Body of pancreas (tissue), 4 donors: ENCODE measurements around the gene ATP11A. TPM values are rescaled to one million over a fixed set of nuclear protein-coding genes. Genes with fewer than 3 reads are reported as not detected.

ENCODE experiments used
- ATAC-seq: fragments of 150-250 bp; one replicate; pipeline ENCODE4 v1.9.1; 2016
- DNase-seq, 4 donors: peaks; one replicate each; pipeline ENCODE4 v3.0.0-alpha.2; 2019
- H3K27ac ChIP-seq, 4 donors: fragments of 200-600 bp; sonication (generic); 1 replicate in 3 of 4; 2 replicates in 1 of 4; pipeline versions ENCODE4 v1.5.1 to v1.6.1; 2016 to 2019; ENCODE audit warnings: mild to moderate bottlenecking in 1 of 4, mixed read lengths in 1 of 4, moderate library complexity in 1 of 4
- H3K27me3 ChIP-seq, 2 donors: fragments of 200-600 bp; sonication (generic); one replicate each; pipeline ENCODE4 v1.6.0; 2016; ENCODE audit warnings: mild to moderate bottlenecking in 1 of 2
- H3K36me3 ChIP-seq, 2 donors: fragments of 200-600 bp; sonication (generic); replicated peaks in 1 of 2; 2 replicates each; pipeline ENCODE4 v1.5.1; 2016; ENCODE audit warnings: low read depth in 2 of 2; ENCODE audit not compliant: insufficient read depth in 1 of 2
- H3K4me1 ChIP-seq: fragments of 200-600 bp; sonication (generic); one replicate; pipeline ENCODE4 v1.6.0; 2016
- H3K4me3 ChIP-seq, 2 donors: fragments of 200-600 bp; sonication (generic); 1 replicate in 1 of 2; 2 replicates in 1 of 2; pipeline ENCODE4 v1.5.1; 2016 to 2019
- H3K9me3 ChIP-seq, 3 donors: fragments of 200-600 bp; sonication (generic); 1 replicate in 2 of 3; 2 replicates in 1 of 3; pipeline ENCODE4 v1.5.1; 2016
- POLR2A ChIP-seq, 3 donors: fragments of 450-650 bp; IDR thresholded peaks; one replicate each; pipeline ENCODE4 v1.6.1; 2016; ENCODE audit warnings: antibody characterized with exemption in 3 of 3, mild to moderate bottlenecking in 2 of 3
- whole genome bisulfite sequencing, 2 donors: methylation state at CpG; one replicate each; pipeline ENCODE4 v1.1.5; 2017; 5-methylcytosine and 5-hydroxymethylcytosine counted together
- intact Hi-C: fragments of 100-400 bp; cut with DNase I; formaldehyde crosslinking; loops from one replicate; pipeline ENCODE4 v1.15.1; 2023
- total RNA-seq, 2 donors: library from RNA; depleted of rRNA; stranded (reverse); fragments of >200 nt; gene quantifications; one replicate each; pipeline ENCODE4 v1.1.0, GENCODE V29; 2016
- TF ChIP-seq, protein P1 (sequence below), 7 experiments: fragments of 450-650 bp in 4 of 7; fragments of 200-600 bp in 3 of 7; sonication (generic) in 3 of 7; IDR thresholded peaks; one replicate each; pipeline ENCODE4 v1.5.1; 2016 to 2019; ENCODE audit warnings: antibody characterized with exemption in 7 of 7

Gene ATP11A
- total RNA-seq, 2 donors from 2014 or later = 24.1 to 33.9 TPM

DNA sequence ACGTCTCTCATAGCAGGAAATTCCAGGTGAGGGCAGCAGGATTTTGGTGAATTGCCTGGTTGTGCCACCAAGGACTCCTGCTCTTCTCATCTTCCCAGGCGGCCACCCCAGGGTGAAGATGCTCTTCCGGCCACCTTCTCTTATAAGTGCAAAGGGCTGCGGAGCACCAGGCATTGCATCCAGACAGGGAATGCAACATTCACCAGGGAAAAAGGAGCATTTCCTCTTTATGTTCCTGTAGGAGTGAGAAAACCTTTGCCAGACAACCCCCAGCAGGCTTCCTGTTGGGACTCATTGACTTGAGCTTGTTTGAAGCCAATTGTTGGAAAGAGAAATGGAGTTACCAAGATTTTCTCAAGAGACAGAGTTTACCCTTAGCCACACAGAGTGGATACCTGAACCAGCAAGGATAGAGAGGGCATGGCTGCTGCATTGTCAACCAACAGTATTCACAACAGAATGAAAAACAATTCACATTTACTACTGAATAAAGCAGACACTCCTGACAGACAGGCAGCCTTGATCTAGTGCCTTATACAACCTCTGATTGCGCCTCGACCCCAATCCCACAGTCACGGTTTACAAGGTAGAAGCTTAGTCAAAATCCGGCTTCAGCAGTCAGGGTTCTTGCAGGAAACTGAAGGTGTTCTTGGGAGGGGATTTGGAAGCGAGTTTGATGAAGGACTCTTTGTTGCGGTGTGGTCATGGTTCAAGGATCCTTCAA is 1.8 kb upstream of the ATP11A start:
- intact Hi-C loops = no loop called here
- H3K27me3 ChIP-seq = no peaks in the 10 kb centered on the region
- TF ChIP-seq, protein P1, sequence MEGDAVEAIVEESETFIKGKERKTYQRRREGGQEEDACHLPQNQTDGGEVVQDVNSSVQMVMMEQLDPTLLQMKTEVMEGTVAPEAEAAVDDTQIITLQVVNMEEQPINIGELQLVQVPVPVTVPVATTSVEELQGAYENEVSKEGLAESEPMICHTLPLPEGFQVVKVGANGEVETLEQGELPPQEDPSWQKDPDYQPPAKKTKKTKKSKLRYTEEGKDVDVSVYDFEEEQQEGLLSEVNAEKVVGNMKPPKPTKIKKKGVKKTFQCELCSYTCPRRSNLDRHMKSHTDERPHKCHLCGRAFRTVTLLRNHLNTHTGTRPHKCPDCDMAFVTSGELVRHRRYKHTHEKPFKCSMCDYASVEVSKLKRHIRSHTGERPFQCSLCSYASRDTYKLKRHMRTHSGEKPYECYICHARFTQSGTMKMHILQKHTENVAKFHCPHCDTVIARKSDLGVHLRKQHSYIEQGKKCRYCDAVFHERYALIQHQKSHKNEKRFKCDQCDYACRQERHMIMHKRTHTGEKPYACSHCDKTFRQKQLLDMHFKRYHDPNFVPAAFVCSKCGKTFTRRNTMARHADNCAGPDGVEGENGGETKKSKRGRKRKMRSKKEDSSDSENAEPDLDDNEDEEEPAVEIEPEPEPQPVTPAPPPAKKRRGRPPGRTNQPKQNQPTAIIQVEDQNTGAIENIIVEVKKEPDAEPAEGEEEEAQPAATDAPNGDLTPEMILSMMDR (IDR thresholded peaks at IDR 0.05) = no peak
- no peak for TF ChIP-seq POLR2A (IDR thresholded peaks at IDR 0.05)
- H3K9me3 ChIP-seq = no peaks in the 10 kb centered on the region
- H3K27ac ChIP-seq = peak overlapping the region in 2 of 4 donors; percentile 91 to 93
- 92 to 96% methylated on average over 10 of the region's 10 CpGs for WGBS, 2 donors
- no peaks in the 10 kb centered on the region for H3K36me3 ChIP-seq
- H3K4me3 ChIP-seq = no peak overlapping the region
- DNase-seq (no peak), ATAC-seq (no peak)
- H3K4me1 ChIP-seq = peaks cover 32% of the 10 kb centered on the region

DNA sequence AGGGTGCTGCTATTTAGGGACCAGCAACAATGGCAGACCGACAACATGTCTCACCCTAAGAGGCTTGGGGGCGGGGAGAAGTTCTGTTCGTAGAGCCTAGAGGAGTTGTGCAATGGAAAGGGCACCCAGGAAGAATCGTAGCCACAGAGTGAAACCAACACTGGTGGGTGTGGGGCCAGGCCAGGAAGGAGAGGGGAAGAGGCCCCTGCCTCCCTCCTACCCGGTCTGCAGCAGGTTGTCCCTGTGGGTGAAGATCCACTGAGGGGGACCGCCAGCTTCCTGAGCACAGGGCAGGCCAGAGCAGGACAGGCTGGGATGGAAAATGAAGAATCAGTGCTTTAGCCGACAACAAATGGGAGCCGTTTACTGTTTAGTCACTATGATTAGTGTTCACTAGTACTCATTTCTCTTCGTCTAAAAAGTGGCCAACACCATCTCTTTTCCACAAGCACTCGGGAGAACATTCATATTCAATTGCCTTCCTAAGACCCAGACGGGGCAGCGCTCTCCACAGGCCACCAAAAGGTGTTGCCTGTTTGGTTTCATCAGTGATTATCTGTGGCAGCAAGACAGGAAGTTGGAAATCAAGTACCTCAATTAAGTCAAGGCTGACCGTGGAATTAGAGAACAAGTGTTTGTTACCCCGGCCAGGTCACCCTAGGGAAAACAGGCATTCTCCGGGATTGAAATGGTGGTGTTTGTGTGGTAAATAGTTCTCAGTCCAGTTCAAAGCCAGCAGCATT is 1.1 kb upstream of the ATP11A start:
- Histone ChIP-seq H3K27me3 (no peaks in the 10 kb centered on the region), H3K4me1 (peaks cover 39% of the 10 kb centered on the region), H3K9me3 (no peaks in the 10 kb centered on the region), H3K27ac (peak overlapping the region; percentile 91 to 98 (median 92)), H3K36me3 (no peaks in the 10 kb centered on the region), H3K4me3 (no peak overlapping the region)
- WGBS, 2 donors = 42 to 44% methylated on average over 15 of the region's 15 CpGs
- intact Hi-C loops = no loop called here
- ATAC-seq (no peak), DNase-seq (peak in 1 of 4 donors; percentile 56)
- TF ChIP-seq, protein P1 (IDR thresholded peaks at IDR 0.05) = no peak

DNA sequence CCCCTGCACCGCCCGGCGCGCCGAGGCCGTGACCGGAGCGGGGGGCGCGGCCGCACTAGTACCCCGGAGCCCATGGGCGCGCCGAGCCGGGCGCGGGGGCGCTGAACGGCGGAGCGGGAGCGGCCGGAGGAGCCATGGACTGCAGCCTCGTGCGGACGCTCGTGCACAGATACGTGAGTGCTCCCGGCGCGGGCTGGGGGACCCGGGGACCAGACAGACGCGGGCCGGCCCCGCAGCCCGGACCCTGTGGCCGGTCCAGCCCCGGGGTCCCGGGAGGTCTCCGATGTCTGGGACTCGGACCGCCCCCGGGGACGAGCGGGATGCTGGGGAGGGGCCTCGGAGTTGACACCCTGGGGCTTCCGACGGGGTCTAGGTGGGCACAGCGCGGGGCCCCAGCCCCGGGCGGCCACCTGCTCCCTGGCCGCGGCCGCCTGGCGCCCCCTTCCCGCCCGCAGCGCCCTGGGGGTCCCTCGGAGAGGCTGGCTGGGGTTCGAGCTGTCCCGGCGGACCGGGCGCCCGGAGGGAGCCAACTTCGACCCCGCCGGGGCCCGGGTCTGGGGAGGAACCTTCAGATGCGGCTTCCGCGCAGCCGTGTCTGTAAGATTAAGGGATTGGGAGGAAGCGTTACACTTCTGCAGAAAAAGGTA is 568 bp downstream of the ATP11A start:
- Histone ChIP-seq H3K4me3 (peak overlapping the region; percentile 68 to 80), H3K4me1 (peaks cover 48% of the 10 kb centered on the region), H3K27ac (peak overlapping the region; percentile 91 to 98 (median 92)), H3K36me3 (no peaks in the 10 kb centered on the region), H3K27me3 (no peaks in the 10 kb centered on the region), H3K9me3 (no peaks in the 10 kb centered on the region)
- DNase-seq = peak; percentile 52 to 61 (median 58)
- intact Hi-C loops = no loop called here
- peak; percentile 36 for ATAC-seq
- WGBS, 2 donors = 0% methylated on average over 56 of the region's 77 CpGs; no CpG with 5 or more reads in 1 of the 2 donors
- TF ChIP-seq, protein P1 (IDR thresholded peaks at IDR 0.05) = no peak
- peak in 1 of 3 donors; percentile 15 for TF ChIP-seq POLR2A (IDR thresholded peaks at IDR 0.05)

DNA sequence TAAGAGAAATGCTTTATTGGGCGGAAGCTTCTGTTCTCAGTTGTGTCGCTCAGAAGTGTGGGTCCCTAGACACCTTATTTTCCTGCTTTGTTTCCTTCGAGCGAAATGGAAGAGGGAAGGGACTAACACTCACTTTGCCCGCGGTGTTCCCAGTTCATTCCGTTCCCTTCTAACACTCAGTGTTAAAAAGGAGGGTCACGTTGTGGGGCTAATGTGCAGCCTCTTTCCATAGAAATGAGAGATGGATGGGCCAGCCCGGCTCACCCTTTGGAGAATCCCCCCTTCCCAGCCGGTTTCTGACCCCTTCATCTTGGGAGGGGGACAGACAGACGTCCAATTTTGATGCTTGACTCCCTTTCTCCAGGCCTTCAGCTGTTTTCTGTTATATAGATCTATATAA is 2.3 kb downstream of the ATP11A start:
- Histone ChIP-seq H3K4me1 (peaks cover 48% of the 10 kb centered on the region), H3K27me3 (no peaks in the 10 kb centered on the region), H3K36me3 (no peaks in the 10 kb centered on the region), H3K4me3 (no peak overlapping the region), H3K27ac (peak overlapping the region in 3 of 4 donors; percentile 11 to 93 (median 91)), H3K9me3 (no peaks in the 10 kb centered on the region)
- TF ChIP-seq POLR2A (IDR thresholded peaks at IDR 0.05) = no peak
- TF ChIP-seq, protein P1 (IDR thresholded peaks at IDR 0.05) = no peak
- intact Hi-C loops = no loop called here
- 73 to 79% methylated on average over 11 of the region's 11 CpGs for WGBS, 2 donors
- no peak for DNase-seq
- ATAC-seq = no peak
